ENCODE measurements around the gene LINGO1.

The LINGO1 gene

GRCh38 chr15:77589839-77590238 lies 42.9 kb downstream of the LINGO1 start:
- no peak for DNase-seq

- DNase-seq: no peak
These were observed 44.6 kb downstream of the LINGO1 start for GRCh38 chr15:77588126-77588525.

GRCh38 chr15:77584691-77585090 lies 48.0 kb downstream of the LINGO1 start:
- no peak for DNase-seq

GRCh38 chr15:77584201-77584600 lies 48.5 kb downstream of the LINGO1 start:
- DNase-seq: no peak

- DNase-seq: no peak
These were observed 49.9 kb downstream of the LINGO1 start for GRCh38 chr15:77582763-77583162.

GRCh38 chr15:77581896-77582569 lies 50.7 kb downstream of the LINGO1 start:
- no peak for DNase-seq

- no peak for DNase-seq
These were observed 51.6 kb downstream of the LINGO1 start for GRCh38 chr15:77580996-77581682.

- DNase-seq: no peak
These were observed 53.1 kb downstream of the LINGO1 start for GRCh38 chr15:77579498-77580188.

- no peak for DNase-seq
These were observed 53.9 kb downstream of the LINGO1 start for GRCh38 chr15:77578641-77579372.

- no peak for DNase-seq
These were observed 55.3 kb downstream of the LINGO1 start for GRCh38 chr15:77577366-77577950.

- no peak for DNase-seq
These were observed 56.2 kb downstream of the LINGO1 start for GRCh38 chr15:77576538-77576937.

GRCh38 chr15:77575203-77575934 lies 57.3 kb downstream of the LINGO1 start:
- DNase-seq: no peak

- DNase-seq: no peak
These were observed 58.0 kb downstream of the LINGO1 start for GRCh38 chr15:77574521-77575202.

GRCh38 chr15:77573802-77574201 lies 58.9 kb downstream of the LINGO1 start:
- no peak for DNase-seq

GRCh38 chr15:77572186-77572585 lies 60.5 kb downstream of the LINGO1 start:
- DNase-seq: no peak

- no peak for DNase-seq
These were observed 61.0 kb downstream of the LINGO1 start for GRCh38 chr15:77571741-77572140.

- no peak for DNase-seq
These were observed 61.5 kb downstream of the LINGO1 start for GRCh38 chr15:77571181-77571580.

- peak; percentile 17 for DNase-seq
These were observed 63.0 kb downstream of the LINGO1 start for GRCh38 chr15:77569729-77570125.

- peak; percentile 57 for DNase-seq
These were observed 63.6 kb downstream of the LINGO1 start for GRCh38 chr15:77568973-77569728.

GRCh38 chr15:77568014-77568972 lies 64.4 kb downstream of the LINGO1 start:
- no peak for DNase-seq

All from suppressor macrophage treated with lipopolysaccharide for 4 hours (primary cell).